ENCODE results near the gene CLMN. TPM values are rescaled to one million over a fixed set of nuclear protein-coding genes. Genes with fewer than 3 reads are reported as not detected.
A peak's percentile ranks its signal among the peaks of the same experiment; 100 is the strongest.

CLMN gene
- total and polyA plus RNA-seq, 10 of the 15 experiments (the other 5 are each of a cell fraction or from before 2014, with no cell fraction given), result 7.8 to 49.3 (median 18.5) TPM

- TF ChIP-seq, protein P1, sequence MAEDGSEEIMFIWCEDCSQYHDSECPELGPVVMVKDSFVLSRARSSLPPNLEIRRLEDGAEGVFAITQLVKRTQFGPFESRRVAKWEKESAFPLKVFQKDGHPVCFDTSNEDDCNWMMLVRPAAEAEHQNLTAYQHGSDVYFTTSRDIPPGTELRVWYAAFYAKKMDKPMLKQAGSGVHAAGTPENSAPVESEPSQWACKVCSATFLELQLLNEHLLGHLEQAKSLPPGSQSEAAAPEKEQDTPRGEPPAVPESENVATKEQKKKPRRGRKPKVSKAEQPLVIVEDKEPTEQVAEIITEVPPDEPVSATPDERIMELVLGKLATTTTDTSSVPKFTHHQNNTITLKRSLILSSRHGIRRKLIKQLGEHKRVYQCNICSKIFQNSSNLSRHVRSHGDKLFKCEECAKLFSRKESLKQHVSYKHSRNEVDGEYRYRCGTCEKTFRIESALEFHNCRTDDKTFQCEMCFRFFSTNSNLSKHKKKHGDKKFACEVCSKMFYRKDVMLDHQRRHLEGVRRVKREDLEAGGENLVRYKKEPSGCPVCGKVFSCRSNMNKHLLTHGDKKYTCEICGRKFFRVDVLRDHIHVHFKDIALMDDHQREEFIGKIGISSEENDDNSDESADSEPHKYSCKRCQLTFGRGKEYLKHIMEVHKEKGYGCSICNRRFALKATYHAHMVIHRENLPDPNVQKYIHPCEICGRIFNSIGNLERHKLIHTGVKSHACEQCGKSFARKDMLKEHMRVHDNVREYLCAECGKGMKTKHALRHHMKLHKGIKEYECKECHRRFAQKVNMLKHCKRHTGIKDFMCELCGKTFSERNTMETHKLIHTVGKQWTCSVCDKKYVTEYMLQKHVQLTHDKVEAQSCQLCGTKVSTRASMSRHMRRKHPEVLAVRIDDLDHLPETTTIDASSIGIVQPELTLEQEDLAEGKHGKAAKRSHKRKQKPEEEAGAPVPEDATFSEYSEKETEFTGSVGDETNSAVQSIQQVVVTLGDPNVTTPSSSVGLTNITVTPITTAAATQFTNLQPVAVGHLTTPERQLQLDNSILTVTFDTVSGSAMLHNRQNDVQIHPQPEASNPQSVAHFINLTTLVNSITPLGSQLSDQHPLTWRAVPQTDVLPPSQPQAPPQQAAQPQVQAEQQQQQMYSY (CRISPR knock-in tag; IDR thresholded peaks at IDR 0.05), result no peak
- TF ChIP-seq KDM1A (IDR thresholded peaks at IDR 0.05; ENCODE audit: borderline replicate concordance), result no peak
- no peak for TF ChIP-seq ZSCAN29 (IDR thresholded peaks at IDR 0.05)
- peak; percentile 100 for TF ChIP-seq BCL11A (IDR thresholded peaks at IDR 0.05; ENCODE audit: low read depth, low read length)
- no peak for TF ChIP-seq RBBP5 (conservative IDR thresholded peaks at IDR 0.05)
- no peak for TF ChIP-seq NR2C1 (IDR thresholded peaks at IDR 0.05)
- no peak for TF ChIP-seq E2F4 (IDR thresholded peaks at IDR 0.05; ENCODE audit: low read depth, low read length)
- peak; percentile 86 for TF ChIP-seq SP1 (IDR thresholded peaks at IDR 0.05; ENCODE audit: low read depth, low read length)
- TF ChIP-seq EP300 (IDR thresholded peaks at IDR 0.05; ENCODE audit: borderline replicate concordance in 1 of 2, control insufficient read depth in 1 of 2, low read depth in 2 of 2, low read length in 2 of 2), result peak; percentile 98 to 100
- TF ChIP-seq PAX5 (IDR thresholded peaks at IDR 0.05; ENCODE audit: borderline replicate concordance, low read depth, low read length), result peak; percentile 98
- TF ChIP-seq, protein P2, sequence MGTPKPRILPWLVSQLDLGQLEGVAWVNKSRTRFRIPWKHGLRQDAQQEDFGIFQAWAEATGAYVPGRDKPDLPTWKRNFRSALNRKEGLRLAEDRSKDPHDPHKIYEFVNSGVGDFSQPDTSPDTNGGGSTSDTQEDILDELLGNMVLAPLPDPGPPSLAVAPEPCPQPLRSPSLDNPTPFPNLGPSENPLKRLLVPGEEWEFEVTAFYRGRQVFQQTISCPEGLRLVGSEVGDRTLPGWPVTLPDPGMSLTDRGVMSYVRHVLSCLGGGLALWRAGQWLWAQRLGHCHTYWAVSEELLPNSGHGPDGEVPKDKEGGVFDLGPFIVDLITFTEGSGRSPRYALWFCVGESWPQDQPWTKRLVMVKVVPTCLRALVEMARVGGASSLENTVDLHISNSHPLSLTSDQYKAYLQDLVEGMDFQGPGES (IDR thresholded peaks at IDR 0.05), result no peak
- peak; percentile 98 for TF ChIP-seq SPI1 (IDR thresholded peaks at IDR 0.05; ENCODE audit: borderline replicate concordance, insufficient read depth, low read depth, low read length)
- peak; percentile 59; the same call in 1 of the 2 replicates for TF ChIP-seq ZNF24 (IDR thresholded peaks at IDR 0.05)
- 0 out of 2 replicates have a peak, but pooled peaks have one; percentile 25 for TF ChIP-seq RB1 (IDR thresholded peaks at IDR 0.05; ENCODE audit: borderline replicate concordance)
- TF ChIP-seq SMC3 (IDR thresholded peaks at IDR 0.05; ENCODE audit: borderline replicate concordance, low read length), result peak; percentile 29; the same call in 1 of the 2 replicates
- peak; percentile 100 for TF ChIP-seq NFIC (IDR thresholded peaks at IDR 0.05; ENCODE audit: low read depth, low read length)
- no peak for TF ChIP-seq CTCF (IDR thresholded peaks at IDR 0.05 in 2 of 3, conservative IDR thresholded peaks at IDR 0.05 in 1 of 3; ENCODE audit: control insufficient read depth in 2 of 3, extremely low read depth in 1 of 3, insufficient read depth in 1 of 3, low read depth in 3 of 3, low read length in 3 of 3)
- no peak; the same call in 1 of the 2 replicates for TF ChIP-seq TCF7 (IDR thresholded peaks at IDR 0.05; ENCODE audit: borderline replicate concordance)
- TF ChIP-seq HCFC1 (IDR thresholded peaks at IDR 0.05; ENCODE audit: low read length), result no peak
- TF ChIP-seq ESRRA (IDR thresholded peaks at IDR 0.05; ENCODE audit: low read length), result no peak
- TF ChIP-seq RAD51 (IDR thresholded peaks at IDR 0.05), result no peak
- TF ChIP-seq KLF5 (IDR thresholded peaks at IDR 0.05; ENCODE audit: partially characterized antibody), result peak; percentile 38
- no peak for TF ChIP-seq HDAC2 (IDR thresholded peaks at IDR 0.05)
Measured at GRCh38 chr14:95265106-95266094, 54.3 kb downstream of the CLMN start (continued).

All from GM12878 (cell line).